AG04449 (cell line): ENCODE data around the gene IFNB1.

ENCODE experiments used
- CTCF ChIA-PET: fragments of 350-600 bp; formaldehyde crosslinking; extraction: SDS; loops from one replicate; lab custom pipeline; 2021; ENCODE audit warnings: antibody characterized with exemption; lab: Yijun Ruan, JAX
- POLR2A ChIA-PET: fragments of 400-600, 350-600 bp; formaldehyde crosslinking; extraction: SDS; loops from one replicate; lab custom pipeline; 2020; ENCODE audit warnings: antibody characterized with exemption, inconsistent platforms; lab: Yijun Ruan, JAX
- DNase-seq: peaks from one replicate; pipeline ENCODE4 v3.0.0-alpha.2; 2010; ENCODE audit warnings: low read depth, low spot score
- H3K4me3 ChIP-seq: 2 replicates; pipeline ENCODE4 v1.5.1; 2011; ENCODE audit warnings: low read depth, mild to moderate bottlenecking, control low read depth, low read length
- CTCF ChIP-seq: IDR thresholded peaks from one replicate; pipeline ENCODE4 v1.5.1; 2011; ENCODE audit warnings: mild to moderate bottlenecking, moderate library complexity, low read length, control low read depth, inconsistent platforms; ENCODE audit not compliant: insufficient read depth; ENCODE audit errors: missing control alignments

The IFNB1 gene

GRCh38 chr9:21096172-21096900 is 18.6 kb upstream of the IFNB1 start:
- ChIA-PET POLR2A (no interaction called here), CTCF (interaction anchor here (1.2 to 4.7 kb wide), 3 partner anchors 9 to 471 kb away, joined by 4 to 28 read pairs (median 5); no protein-coding TSS in a partner anchor)
- TF ChIP-seq CTCF, result no peak
- no peak overlapping the region for H3K4me3 ChIP-seq
- DNase-seq, result peak; percentile 19

GRCh38 chr9:21095561-21095960 is 17.8 kb upstream of the IFNB1 start:
- no peak for TF ChIP-seq CTCF
- ChIA-PET POLR2A (no interaction called here), CTCF (interaction anchor here (1.2 to 4.7 kb wide), 3 partner anchors 10 to 470 kb away, joined by 4 to 28 read pairs (median 5); no protein-coding TSS in a partner anchor)
- no peak overlapping the region for H3K4me3 ChIP-seq
- DNase-seq, result no peak

GRCh38 chr9:21086538-21086937 is 8.8 kb upstream of the IFNB1 start:
- H3K4me3 ChIP-seq, result no peak overlapping the region
- no peak for TF ChIP-seq CTCF
- no peak for DNase-seq
- ChIA-PET CTCF (interaction anchor here (1.4 kb wide), 1 partner anchor 24 kb away, joined by 3 read pairs; no protein-coding TSS in a partner anchor), POLR2A (no interaction called here)

GRCh38 chr9:21085005-21085404 is 7.3 kb upstream of the IFNB1 start:
- DNase-seq, result no peak
- ChIA-PET CTCF (interaction anchor here (1.4 kb wide), 1 partner anchor 26 kb away, joined by 3 read pairs; no protein-coding TSS in a partner anchor), POLR2A (no interaction called here)
- TF ChIP-seq CTCF, result no peak
- no peak overlapping the region for H3K4me3 ChIP-seq

- no peak for TF ChIP-seq CTCF
- H3K4me3 ChIP-seq, result no peak overlapping the region
- no peak for DNase-seq
- ChIA-PET POLR2A (no interaction called here), CTCF (interaction anchor here (1.4 kb wide), 1 partner anchor 27 kb away, joined by 3 read pairs; no protein-coding TSS in a partner anchor)
Observed at GRCh38 chr9:21084242-21084850, 6.6 kb upstream of the IFNB1 start.

- ChIA-PET POLR2A (no interaction called here), CTCF (no interaction called here)
- no peak for DNase-seq
- no peak for TF ChIP-seq CTCF
- no peak overlapping the region for H3K4me3 ChIP-seq
Observed at GRCh38 chr9:21082671-21083070, 4.9 kb upstream of the IFNB1 start.
